Tibial nerve (tissue), 4 donors: ENCODE data around the gene SLC4A1AP.

Source experiments
- EP300 ChIP-seq, 2 donors: sonication (generic); formaldehyde crosslinking; IDR thresholded peaks; one replicate each; pipeline ENCODE4 v1.6.1; 2017; ENCODE audit warnings: antibody characterized with exemption in 2 of 2, mild to moderate bottlenecking in 1 of 2
- POLR2A ChIP-seq, 2 donors: fragments of 450-650 bp; IDR thresholded peaks; one replicate each; pipeline ENCODE4 v1.6.1; 2017; ENCODE audit warnings: antibody characterized with exemption in 2 of 2, mild to moderate bottlenecking in 2 of 2, moderate library complexity in 2 of 2
- TF ChIP-seq, protein P1 (sequence below), 5 experiments: fragments of 200-600 bp in 3 of 5; fragments of 450-650 bp in 2 of 5; sonication (generic) in 3 of 5; IDR thresholded peaks; one replicate each; pipeline ENCODE4 v1.5.1; 2016 to 2019; ENCODE audit warnings: antibody characterized with exemption in 5 of 5, mild to moderate bottlenecking in 3 of 5, moderate library complexity in 2 of 5

GRCh38 chr2:27710640-27711430, 47.1 kb downstream of the SLC4A1AP start:
- TF ChIP-seq, protein P1, sequence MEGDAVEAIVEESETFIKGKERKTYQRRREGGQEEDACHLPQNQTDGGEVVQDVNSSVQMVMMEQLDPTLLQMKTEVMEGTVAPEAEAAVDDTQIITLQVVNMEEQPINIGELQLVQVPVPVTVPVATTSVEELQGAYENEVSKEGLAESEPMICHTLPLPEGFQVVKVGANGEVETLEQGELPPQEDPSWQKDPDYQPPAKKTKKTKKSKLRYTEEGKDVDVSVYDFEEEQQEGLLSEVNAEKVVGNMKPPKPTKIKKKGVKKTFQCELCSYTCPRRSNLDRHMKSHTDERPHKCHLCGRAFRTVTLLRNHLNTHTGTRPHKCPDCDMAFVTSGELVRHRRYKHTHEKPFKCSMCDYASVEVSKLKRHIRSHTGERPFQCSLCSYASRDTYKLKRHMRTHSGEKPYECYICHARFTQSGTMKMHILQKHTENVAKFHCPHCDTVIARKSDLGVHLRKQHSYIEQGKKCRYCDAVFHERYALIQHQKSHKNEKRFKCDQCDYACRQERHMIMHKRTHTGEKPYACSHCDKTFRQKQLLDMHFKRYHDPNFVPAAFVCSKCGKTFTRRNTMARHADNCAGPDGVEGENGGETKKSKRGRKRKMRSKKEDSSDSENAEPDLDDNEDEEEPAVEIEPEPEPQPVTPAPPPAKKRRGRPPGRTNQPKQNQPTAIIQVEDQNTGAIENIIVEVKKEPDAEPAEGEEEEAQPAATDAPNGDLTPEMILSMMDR (IDR thresholded peaks at IDR 0.05) = no peak
- TF ChIP-seq POLR2A (IDR thresholded peaks at IDR 0.05) (no peak), EP300 (IDR thresholded peaks at IDR 0.05) (no peak)
